Memory B cell (primary cell): ENCODE measurements around the gene ATXN2.
"Not testable (repeated sequence)": the region's sequence is repeated elsewhere in the genome, so short reads cannot be mapped to it uniquely, and the experiment has no call there.

Source experiments
- ATAC-seq: fragments of 150-1000 bp; cut with Tn5 transposase; 2 replicates; pipeline ENCODE4 v1.10.0; 2021; ENCODE audit warnings: low read depth, mild to moderate bottlenecking, moderate library complexity
- DNase-seq, 2 donors: peaks; one replicate each; pipeline ENCODE4 v3.0.0; 2022; ENCODE audit warnings: low spot score in 2 of 2
- H3K27ac Mint-ChIP-seq: one replicate; pipeline ENCODE4 v1.8.0; 2022; ENCODE audit warnings: mild to moderate bottlenecking, moderate library complexity, mixed read lengths
- H3K27me3 Mint-ChIP-seq: one replicate; pipeline ENCODE4 v1.8.0; 2022; ENCODE audit warnings: mixed read lengths
- H3K36me3 Mint-ChIP-seq: one replicate; pipeline ENCODE4 v1.8.0; 2022; ENCODE audit warnings: mild to moderate bottlenecking, mixed read lengths
- H3K4me1 Mint-ChIP-seq: one replicate; pipeline ENCODE4 v1.8.0; 2022; ENCODE audit warnings: mixed read lengths
- H3K4me3 Mint-ChIP-seq: one replicate; pipeline ENCODE4 v1.8.0; 2022; ENCODE audit warnings: mild to moderate bottlenecking, moderate library complexity, mixed read lengths
- H3K9me3 Mint-ChIP-seq: one replicate; pipeline ENCODE4 v1.8.0; 2022; ENCODE audit warnings: mixed read lengths

The ATXN2 gene

GRCh38 chr12:111616177-111616623 lies 17.1 kb upstream of the ATXN2 start:
- Mint-ChIP-seq H3K4me1 (no peaks in the 10 kb centered on the region), H3K4me3 (no peak overlapping the region), H3K9me3 (no peaks in the 10 kb centered on the region), H3K27ac (no peak overlapping the region), H3K27me3 (peaks cover 2% of the 10 kb centered on the region), H3K36me3 (no peaks in the 10 kb centered on the region)
- no peak for ATAC-seq
- DNase-seq: no peak

GRCh38 chr12:111607239-111607638 lies 8.1 kb upstream of the ATXN2 start:
- Mint-ChIP-seq H3K27me3 (no peaks in the 10 kb centered on the region), H3K36me3 (no peaks in the 10 kb centered on the region), H3K9me3 (no peaks in the 10 kb centered on the region), H3K27ac (no peak overlapping the region), H3K4me1 (no peaks in the 10 kb centered on the region), H3K4me3 (no peak overlapping the region)
- ATAC-seq (peak; percentile 43), DNase-seq (no peak)

- no peak overlapping the region for H3K4me3 Mint-ChIP-seq
- no peaks in the 10 kb centered on the region for H3K4me1 Mint-ChIP-seq
- no peaks in the 10 kb centered on the region for H3K27me3 Mint-ChIP-seq
These were observed 7.7 kb upstream of the ATXN2 start for GRCh38 chr12:111606767-111607230.

GRCh38 chr12:111605911-111606766 lies 7.0 kb upstream of the ATXN2 start:
- Mint-ChIP-seq H3K4me1 (no peaks in the 10 kb centered on the region), H3K27ac (no peak overlapping the region), H3K36me3 (no peaks in the 10 kb centered on the region), H3K27me3 (no peaks in the 10 kb centered on the region), H3K9me3 (no peaks in the 10 kb centered on the region), H3K4me3 (no peak overlapping the region)
- no peak for ATAC-seq
- DNase-seq: no peak

More at GRCh38 chr12:111606767-111607230, 7.7 kb upstream of the ATXN2 start:
- H3K9me3 Mint-ChIP-seq: no peaks in the 10 kb centered on the region
- no peak overlapping the region for H3K27ac Mint-ChIP-seq
- H3K36me3 Mint-ChIP-seq: no peaks in the 10 kb centered on the region
- DNase-seq (no peak), ATAC-seq (no peak)

GRCh38 chr12:111602857-111603256 lies 3.7 kb upstream of the ATXN2 start:
- not testable (repeated sequence) for ATAC-seq, H3K4me1 Mint-ChIP-seq, H3K4me3 Mint-ChIP-seq, H3K36me3 Mint-ChIP-seq, DNase-seq, H3K9me3 Mint-ChIP-seq, H3K27ac Mint-ChIP-seq, H3K27me3 Mint-ChIP-seq

- Mint-ChIP-seq H3K9me3 (no peaks in the 10 kb centered on the region), H3K27ac (no peak overlapping the region), H3K4me1 (peaks cover 9% of the 10 kb centered on the region), H3K27me3 (no peaks in the 10 kb centered on the region), H3K4me3 (no peak overlapping the region), H3K36me3 (no peaks in the 10 kb centered on the region)
- DNase-seq: no peak
- ATAC-seq: no peak
These were observed 3.2 kb upstream of the ATXN2 start for GRCh38 chr12:111602348-111602747.

- H3K9me3 Mint-ChIP-seq, H3K36me3 Mint-ChIP-seq, DNase-seq, H3K27me3 Mint-ChIP-seq, ATAC-seq, H3K4me3 Mint-ChIP-seq, H3K27ac Mint-ChIP-seq: not testable (repeated sequence)
- H3K4me1 Mint-ChIP-seq: peaks cover 15% of the 10 kb centered on the region
These were observed 1.9 kb upstream of the ATXN2 start for GRCh38 chr12:111600986-111601385.

- no peak for ATAC-seq
These were observed 1.1 kb upstream of the ATXN2 start for GRCh38 chr12:111600205-111600642.

GRCh38 chr12:111599453-111600204 lies 514 bp upstream of the ATXN2 start:
- no peaks in the 10 kb centered on the region for H3K9me3 Mint-ChIP-seq
- no peaks in the 10 kb centered on the region for H3K36me3 Mint-ChIP-seq
- H3K4me3 Mint-ChIP-seq: peak overlapping the region; percentile 88

More at GRCh38 chr12:111600205-111600642, 1.1 kb upstream of the ATXN2 start:
- H3K9me3 Mint-ChIP-seq: no peaks in the 10 kb centered on the region
- peak overlapping the region; percentile 89 for H3K27ac Mint-ChIP-seq
- H3K27me3 Mint-ChIP-seq: no peaks in the 10 kb centered on the region
- DNase-seq: no peak
- peaks cover 15% of the 10 kb centered on the region for H3K4me1 Mint-ChIP-seq
- H3K36me3 Mint-ChIP-seq: no peaks in the 10 kb centered on the region
- peak overlapping the region; percentile 88 for H3K4me3 Mint-ChIP-seq

GRCh38 chr12:111597831-111598636 lies 1.1 kb downstream of the ATXN2 start:
- Mint-ChIP-seq H3K4me1 (peaks cover 24% of the 10 kb centered on the region), H3K36me3 (no peaks in the 10 kb centered on the region), H3K27ac (peak overlapping the region; percentile 69), H3K9me3 (no peaks in the 10 kb centered on the region), H3K27me3 (no peaks in the 10 kb centered on the region), H3K4me3 (peak overlapping the region; percentile 92)
- ATAC-seq (no peak), DNase-seq (peak; percentile 4 to 39)

More at GRCh38 chr12:111599453-111600204, 514 bp upstream of the ATXN2 start:
- DNase-seq: peak; percentile 90 to 97
- H3K27ac Mint-ChIP-seq: peak overlapping the region; percentile 89
- ATAC-seq: peak; percentile 81
- no peaks in the 10 kb centered on the region for H3K27me3 Mint-ChIP-seq
- peaks cover 20% of the 10 kb centered on the region for H3K4me1 Mint-ChIP-seq

- peak in 1 of 2 donors; percentile 1 for DNase-seq
- no peaks in the 10 kb centered on the region for H3K9me3 Mint-ChIP-seq
- no peak for ATAC-seq
- H3K27me3 Mint-ChIP-seq: no peaks in the 10 kb centered on the region
- H3K36me3 Mint-ChIP-seq: no peaks in the 10 kb centered on the region
- H3K27ac Mint-ChIP-seq: peak overlapping the region; percentile 69
- peak overlapping the region; percentile 92 for H3K4me3 Mint-ChIP-seq
- peaks cover 24% of the 10 kb centered on the region for H3K4me1 Mint-ChIP-seq
These were observed 1.9 kb downstream of the ATXN2 start for GRCh38 chr12:111596985-111597830.

- H3K4me1 Mint-ChIP-seq: peaks cover 24% of the 10 kb centered on the region
- not testable (repeated sequence) for H3K9me3 Mint-ChIP-seq, H3K27ac Mint-ChIP-seq, H3K36me3 Mint-ChIP-seq, H3K27me3 Mint-ChIP-seq, DNase-seq, H3K4me3 Mint-ChIP-seq, ATAC-seq
These were observed 3.7 kb downstream of the ATXN2 start for GRCh38 chr12:111595341-111595835.
